SK-N-MC (cell line): ENCODE results near the gene STK38L.

Experiments
- DNase-seq: peaks from one replicate; pipeline ENCODE4 v3.0.0-alpha.2; 2011; ENCODE audit warnings: low read depth, low spot score
- H3K27ac ChIP-seq: fragments of 200-600 bp; sonication (generic); 2 replicates; pipeline ENCODE4 v1.5.1; 2016; ENCODE audit warnings: mixed run types
- H3K36me3 ChIP-seq: fragments of 200-600 bp; sonication (generic); 2 replicates; pipeline ENCODE4 v1.6.1; 2017; ENCODE audit warnings: antibody characterized with exemption, low read length, mixed read lengths; ENCODE audit not compliant: insufficient read depth
- H3K4me3 ChIP-seq: fragments of 200-600 bp; sonication (generic); 2 replicates; pipeline ENCODE4 v1.5.1; 2016
- H3K9ac ChIP-seq: fragments of 200-600 bp; sonication (generic); 2 replicates; pipeline ENCODE4 v1.8.0; 2017; ENCODE audit warnings: mixed run types, mixed read lengths; ENCODE audit not compliant: insufficient read length
- H3K9me3 ChIP-seq: fragments of 200-600 bp; sonication (generic); 2 replicates; pipeline ENCODE4 v1.6.1; 2017; ENCODE audit warnings: low read depth, mild to moderate bottlenecking, antibody characterized with exemption, low read length, moderate library complexity, mixed read lengths
- EZH2 ChIP-seq: fragments of 200-600 bp; sonication (generic); IDR thresholded peaks from one replicate; pipeline ENCODE4 v1.6.1; 2017; ENCODE audit warnings: antibody characterized with exemption
- FOXP2 ChIP-seq: optimal IDR thresholded peaks from 2 replicates; pipeline ENCODE3; 2011; ENCODE audit warnings: mild to moderate bottlenecking, moderate library complexity; ENCODE audit not compliant: insufficient read depth; ENCODE audit errors: extremely low read length, control extremely low read depth
- POLR2AphosphoS5 ChIP-seq: IDR thresholded peaks from 2 replicates; pipeline ENCODE4 v1.6.1; 2012; ENCODE audit warnings: mild to moderate bottlenecking, low read depth, low read length, borderline replicate concordance

Gene STK38L

DNA sequence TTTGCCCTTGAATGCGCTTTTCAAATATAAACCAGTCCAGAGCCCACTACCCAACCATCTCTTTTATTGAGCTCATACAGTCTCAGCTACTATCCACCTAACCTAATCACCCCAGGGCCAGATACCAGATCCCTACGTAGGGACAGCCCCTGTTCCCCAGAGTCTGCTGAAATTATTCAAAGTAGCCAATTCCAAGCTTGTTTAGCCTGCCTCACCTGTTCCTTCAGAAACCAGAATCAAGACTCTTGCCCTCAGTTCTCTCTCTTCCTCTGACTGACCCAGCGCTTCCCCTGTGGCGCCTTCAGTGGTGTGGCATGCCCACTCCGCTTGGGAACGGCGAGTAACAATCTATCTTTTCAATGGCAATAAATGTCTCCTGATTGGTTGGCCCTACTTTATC, 107.4 kb downstream of the STK38L start:
- H3K9ac ChIP-seq, result no peak overlapping the region
- H3K9me3 ChIP-seq, result no peaks in the 10 kb centered on the region
- no peak overlapping the region for H3K27ac ChIP-seq
- TF ChIP-seq FOXP2 (no peak), POLR2AphosphoS5 (no peak), EZH2 (no peak)
- H3K4me3 ChIP-seq, result no peak overlapping the region
- no peak for DNase-seq
- no peaks in the 10 kb centered on the region for H3K36me3 ChIP-seq

DNA sequence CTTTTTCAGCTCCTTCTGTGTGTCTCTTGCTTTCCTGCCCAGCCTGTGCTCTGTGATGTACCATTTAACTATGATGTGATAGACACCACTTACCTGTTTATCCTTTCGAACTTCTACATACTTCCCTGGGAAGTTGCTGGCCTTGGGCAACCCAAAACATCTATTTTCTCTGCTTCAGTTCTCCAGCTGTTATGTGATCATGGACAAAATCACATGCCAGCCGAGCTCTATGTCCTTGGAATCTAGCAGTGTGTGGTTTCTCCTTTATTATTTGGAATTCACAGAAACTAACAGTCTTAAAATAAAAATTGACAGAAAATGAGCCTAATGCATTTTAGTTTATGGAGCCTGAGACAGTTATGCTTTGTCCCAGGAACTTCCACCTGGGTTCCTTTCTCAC, 111.4 kb downstream of the STK38L start:
- TF ChIP-seq POLR2AphosphoS5 (no peak), EZH2 (no peak), FOXP2 (no peak)
- DNase-seq, result no peak
- H3K27ac ChIP-seq, result no peak overlapping the region
- H3K36me3 ChIP-seq, result no peaks in the 10 kb centered on the region
- no peak overlapping the region for H3K4me3 ChIP-seq
- H3K9ac ChIP-seq, result no peak overlapping the region
- H3K9me3 ChIP-seq, result no peaks in the 10 kb centered on the region

DNA sequence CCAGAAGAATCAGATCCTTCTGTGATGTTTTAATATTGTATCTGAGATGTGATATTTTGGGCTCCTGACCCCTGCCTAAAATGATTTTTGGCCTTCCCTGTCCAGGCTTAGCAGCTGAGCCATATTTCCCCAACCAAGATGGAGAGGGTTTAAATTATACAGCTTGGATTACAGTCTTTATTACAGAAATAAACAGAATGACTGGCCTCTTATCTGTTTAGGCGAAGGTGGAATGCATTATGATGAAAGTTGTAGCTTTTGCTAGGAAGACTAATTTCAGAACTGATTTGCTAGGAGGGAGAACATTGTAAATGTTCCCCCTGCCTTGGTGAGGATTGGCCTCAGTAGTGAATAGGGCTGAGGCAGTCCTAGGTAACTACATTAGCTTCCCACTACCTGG, 111.9 kb downstream of the STK38L start:
- Histone ChIP-seq H3K4me3 (no peak overlapping the region), H3K36me3 (no peaks in the 10 kb centered on the region), H3K9me3 (no peaks in the 10 kb centered on the region), H3K27ac (no peak overlapping the region), H3K9ac (no peak overlapping the region)
- no peak for DNase-seq
- TF ChIP-seq POLR2AphosphoS5, result no peak
- no peak for TF ChIP-seq EZH2
- TF ChIP-seq FOXP2, result no peak

DNA sequence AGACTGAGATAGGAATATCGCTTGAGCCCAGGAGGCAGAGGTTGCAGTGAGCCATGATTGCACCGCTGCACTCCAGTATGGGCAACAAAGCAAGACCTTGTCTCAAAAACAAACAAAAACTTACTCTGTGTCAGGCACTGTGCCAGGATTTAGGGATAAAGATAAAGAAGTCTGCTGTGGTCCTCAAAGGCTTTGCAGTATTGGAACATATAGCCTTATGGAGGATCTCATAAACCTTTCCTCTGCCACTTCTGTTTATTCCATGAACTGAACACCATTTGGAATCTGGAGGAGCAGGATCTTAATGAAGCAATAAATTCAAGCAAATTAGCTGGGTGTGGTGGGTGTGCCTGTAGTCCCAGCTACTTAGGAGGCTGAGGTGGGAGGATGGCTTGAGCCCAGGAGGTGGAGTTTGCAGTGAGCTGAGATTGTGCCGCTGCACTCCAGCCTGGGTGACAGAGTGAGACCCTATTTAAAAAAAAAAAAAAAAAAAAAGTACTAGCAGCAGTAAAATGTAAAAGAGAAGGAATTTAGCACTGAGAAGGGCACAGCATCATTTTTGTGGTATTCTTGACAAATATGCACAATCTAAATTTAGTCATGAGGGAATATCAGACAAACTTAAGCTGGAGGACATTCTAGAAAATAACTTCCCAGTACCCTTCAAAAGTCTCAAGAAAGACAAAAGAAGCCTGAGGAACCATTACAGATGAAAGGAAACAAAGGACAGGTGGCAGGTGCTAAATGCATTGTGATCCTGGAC, 115.7 kb downstream of the STK38L start:
- no peak overlapping the region for H3K4me3 ChIP-seq
- H3K9me3 ChIP-seq, result no peaks in the 10 kb centered on the region
- no peak overlapping the region for H3K27ac ChIP-seq
- DNase-seq, result no peak
- no peak overlapping the region for H3K9ac ChIP-seq
- TF ChIP-seq POLR2AphosphoS5, result no peak
- no peak for TF ChIP-seq FOXP2
- TF ChIP-seq EZH2, result no peak
- H3K36me3 ChIP-seq, result no peaks in the 10 kb centered on the region

DNA sequence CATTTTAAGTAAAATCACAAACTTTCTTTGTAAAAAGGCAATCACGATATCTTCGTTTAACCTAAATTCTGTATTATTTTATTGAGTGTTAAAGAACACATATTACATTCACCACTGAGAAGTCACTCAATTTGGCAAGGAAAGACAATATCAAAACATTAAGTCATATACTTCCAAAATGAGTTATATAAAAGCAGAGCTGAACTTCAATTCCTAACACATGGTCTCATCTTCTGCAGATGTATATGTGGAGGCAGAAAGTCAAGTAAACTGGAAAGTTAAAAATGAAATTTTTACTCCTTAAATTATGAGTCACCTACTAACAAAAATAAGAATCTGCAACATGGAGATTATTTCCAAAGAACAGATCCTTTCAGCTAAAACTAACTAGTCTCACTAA, 117.3 kb downstream of the STK38L start:
- TF ChIP-seq POLR2AphosphoS5 (no peak), EZH2 (no peak), FOXP2 (no peak)
- Histone ChIP-seq H3K27ac (no peak overlapping the region), H3K9me3 (no peaks in the 10 kb centered on the region), H3K36me3 (no peaks in the 10 kb centered on the region), H3K9ac (no peak overlapping the region), H3K4me3 (no peak overlapping the region)
- no peak for DNase-seq

DNA sequence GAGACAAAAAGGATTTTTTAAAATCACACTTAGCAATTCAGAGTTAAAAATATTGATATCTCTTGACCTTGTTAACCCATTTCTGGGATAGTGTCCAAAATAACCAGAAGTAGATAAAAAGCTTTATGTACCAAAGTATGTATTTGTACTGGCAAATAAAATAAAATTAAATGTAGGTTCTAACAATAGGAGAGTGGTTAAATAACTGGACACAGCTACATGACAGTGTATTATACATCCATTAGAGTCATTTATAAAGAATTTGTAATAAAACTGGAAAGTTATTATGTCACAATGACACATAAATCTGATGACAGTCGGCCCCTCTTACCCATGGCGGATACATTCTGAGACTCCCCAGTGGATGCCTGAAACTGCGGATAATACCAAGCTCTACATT, 122.5 kb downstream of the STK38L start:
- no peak overlapping the region for H3K27ac ChIP-seq
- DNase-seq, result no peak
- no peaks in the 10 kb centered on the region for H3K36me3 ChIP-seq
- no peak for TF ChIP-seq POLR2AphosphoS5
- TF ChIP-seq EZH2, result no peak
- TF ChIP-seq FOXP2, result no peak
- no peaks in the 10 kb centered on the region for H3K9me3 ChIP-seq
- H3K9ac ChIP-seq, result no peak overlapping the region
- H3K4me3 ChIP-seq, result no peak overlapping the region

DNA sequence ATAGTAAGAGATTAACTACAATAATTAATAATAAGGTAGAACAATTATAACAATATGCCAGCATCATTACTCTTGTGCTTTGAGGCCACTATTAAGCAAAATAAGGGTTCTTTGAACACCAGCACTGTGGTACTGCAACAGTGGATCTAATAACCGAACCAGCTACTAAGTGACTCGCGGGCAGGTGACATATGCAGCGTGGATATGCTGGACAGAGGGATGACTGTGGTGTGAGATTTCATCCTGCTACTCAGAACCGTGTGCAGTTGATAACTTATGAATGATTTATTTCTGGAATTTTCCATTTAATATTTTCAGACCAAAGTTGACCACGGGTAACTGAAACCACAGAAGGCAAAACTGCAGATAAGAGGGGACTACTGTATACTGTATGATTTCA, 123.0 kb downstream of the STK38L start:
- Histone ChIP-seq H3K4me3 (no peak overlapping the region), H3K9ac (no peak overlapping the region), H3K27ac (no peak overlapping the region), H3K9me3 (no peaks in the 10 kb centered on the region), H3K36me3 (no peaks in the 10 kb centered on the region)
- TF ChIP-seq FOXP2, result no peak
- no peak for TF ChIP-seq POLR2AphosphoS5
- TF ChIP-seq EZH2, result no peak
- no peak for DNase-seq
